GM23338 (cell line): ENCODE results near the gene RAC2.

Source experiments
- CREB1 ChIP-seq: fragments of 250-450 bp; sonication (Bioruptor Pico); IDR thresholded peaks from 2 replicates; pipeline ENCODE4 v1.5.0; 2020; ENCODE audit warnings: low read depth, mild to moderate bottlenecking, moderate library complexity
- EZH2 ChIP-seq: fragments of 200-600 bp; sonication (generic); IDR thresholded peaks from one replicate; pipeline ENCODE4 v1.8.0; 2017; ENCODE audit warnings: antibody characterized with exemption, mild to moderate bottlenecking, low read depth; ENCODE audit not compliant: unreplicated experiment
- EZH2phosphoT487 ChIP-seq: fragments of 200-600 bp; sonication (generic); IDR thresholded peaks from one replicate; pipeline ENCODE4 v1.8.1; 2018; ENCODE audit warnings: antibody characterized with exemption; ENCODE audit not compliant: unreplicated experiment
- JUNB ChIP-seq: IDR thresholded peaks from one replicate; pipeline ENCODE4 v1.6.1; 2016; ENCODE audit warnings: antibody characterized with exemption; ENCODE audit not compliant: unreplicated experiment
- NANOG ChIP-seq: IDR thresholded peaks from 2 replicates; pipeline ENCODE4 v1.6.1; 2016; ENCODE audit warnings: antibody characterized with exemption, borderline replicate concordance
- POLR2AphosphoS5 ChIP-seq: IDR thresholded peaks from 2 replicates; pipeline ENCODE4 v1.6.1; 2016; ENCODE audit warnings: antibody characterized with exemption, low read depth
- STAT1 ChIP-seq: IDR thresholded peaks from one replicate; pipeline ENCODE4 v1.6.1; 2016; ENCODE audit warnings: antibody characterized with exemption; ENCODE audit not compliant: unreplicated experiment
- TF ChIP-seq, protein P1 (sequence below), 2 experiments: fragments of 200-600 bp in 1 of 2; sonication (generic) in 1 of 2; conservative IDR thresholded peaks; 2 replicates each; pipeline versions ENCODE4 v1.5.1 to v1.6.1; 2016 to 2017; ENCODE audit warnings: antibody characterized with exemption in 2 of 2, low read depth in 2 of 2, mild to moderate bottlenecking in 2 of 2, moderate library complexity in 1 of 2
- TF ChIP-seq, protein P2 (sequence below): IDR thresholded peaks from 2 replicates; pipeline ENCODE4 v1.6.1; 2016; ENCODE audit warnings: antibody characterized with exemption
- TF ChIP-seq, protein P3 (sequence below): IDR thresholded peaks from one replicate; pipeline ENCODE4 v1.6.1; 2018; ENCODE audit warnings: antibody characterized with exemption; ENCODE audit not compliant: unreplicated experiment

DNA sequence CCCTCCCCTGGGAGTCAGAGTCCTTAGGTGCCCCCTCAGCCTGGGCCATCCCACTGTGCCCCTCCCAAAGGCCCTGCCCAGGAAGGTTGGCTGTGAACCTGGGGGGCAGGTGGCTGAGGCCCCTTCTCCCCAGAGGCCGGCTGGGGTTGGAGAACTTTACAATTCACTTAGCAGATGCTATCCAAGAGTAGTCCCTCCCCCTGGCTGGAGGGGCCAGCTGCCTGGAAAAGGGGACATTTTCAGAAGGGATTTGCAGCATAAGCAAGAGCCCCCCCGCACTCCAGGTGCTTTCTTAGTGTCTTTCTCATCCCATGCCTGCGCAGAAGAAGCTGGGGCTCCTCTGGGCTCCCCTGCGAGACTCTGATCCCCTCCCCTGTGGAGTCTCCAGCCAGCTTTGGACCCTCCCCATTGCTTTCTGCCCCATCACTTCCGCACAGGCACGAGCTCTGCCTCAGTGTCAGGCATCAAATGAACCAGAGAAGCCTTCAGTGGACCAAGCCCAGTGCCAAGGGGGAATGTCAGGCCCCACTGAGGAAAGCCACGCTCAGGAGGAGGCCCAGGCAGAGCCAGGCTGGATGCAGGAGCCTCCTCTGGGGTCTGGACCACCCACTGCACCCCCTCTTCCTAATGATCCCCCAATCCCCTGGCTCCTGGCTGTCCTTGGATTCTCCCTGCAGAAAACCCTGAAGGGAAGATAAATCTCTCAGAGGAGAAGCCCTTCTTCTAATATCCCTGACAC, 35.5 kb downstream of the RAC2 start:
- TF ChIP-seq, protein P1, sequence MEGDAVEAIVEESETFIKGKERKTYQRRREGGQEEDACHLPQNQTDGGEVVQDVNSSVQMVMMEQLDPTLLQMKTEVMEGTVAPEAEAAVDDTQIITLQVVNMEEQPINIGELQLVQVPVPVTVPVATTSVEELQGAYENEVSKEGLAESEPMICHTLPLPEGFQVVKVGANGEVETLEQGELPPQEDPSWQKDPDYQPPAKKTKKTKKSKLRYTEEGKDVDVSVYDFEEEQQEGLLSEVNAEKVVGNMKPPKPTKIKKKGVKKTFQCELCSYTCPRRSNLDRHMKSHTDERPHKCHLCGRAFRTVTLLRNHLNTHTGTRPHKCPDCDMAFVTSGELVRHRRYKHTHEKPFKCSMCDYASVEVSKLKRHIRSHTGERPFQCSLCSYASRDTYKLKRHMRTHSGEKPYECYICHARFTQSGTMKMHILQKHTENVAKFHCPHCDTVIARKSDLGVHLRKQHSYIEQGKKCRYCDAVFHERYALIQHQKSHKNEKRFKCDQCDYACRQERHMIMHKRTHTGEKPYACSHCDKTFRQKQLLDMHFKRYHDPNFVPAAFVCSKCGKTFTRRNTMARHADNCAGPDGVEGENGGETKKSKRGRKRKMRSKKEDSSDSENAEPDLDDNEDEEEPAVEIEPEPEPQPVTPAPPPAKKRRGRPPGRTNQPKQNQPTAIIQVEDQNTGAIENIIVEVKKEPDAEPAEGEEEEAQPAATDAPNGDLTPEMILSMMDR (conservative IDR thresholded peaks at IDR 0.05; ENCODE audit: low read depth in 2 of 2), result no peak
- TF ChIP-seq CREB1 (CRISPR knock-in tag) (no peak), EZH2 (no peak), POLR2AphosphoS5 (no peak), EZH2phosphoT487 (no peak), JUNB (no peak), STAT1 (no peak), NANOG (no peak)
- TF ChIP-seq, protein P2, sequence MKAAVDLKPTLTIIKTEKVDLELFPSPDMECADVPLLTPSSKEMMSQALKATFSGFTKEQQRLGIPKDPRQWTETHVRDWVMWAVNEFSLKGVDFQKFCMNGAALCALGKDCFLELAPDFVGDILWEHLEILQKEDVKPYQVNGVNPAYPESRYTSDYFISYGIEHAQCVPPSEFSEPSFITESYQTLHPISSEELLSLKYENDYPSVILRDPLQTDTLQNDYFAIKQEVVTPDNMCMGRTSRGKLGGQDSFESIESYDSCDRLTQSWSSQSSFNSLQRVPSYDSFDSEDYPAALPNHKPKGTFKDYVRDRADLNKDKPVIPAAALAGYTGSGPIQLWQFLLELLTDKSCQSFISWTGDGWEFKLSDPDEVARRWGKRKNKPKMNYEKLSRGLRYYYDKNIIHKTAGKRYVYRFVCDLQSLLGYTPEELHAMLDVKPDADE, result no peak
- TF ChIP-seq, protein P3, sequence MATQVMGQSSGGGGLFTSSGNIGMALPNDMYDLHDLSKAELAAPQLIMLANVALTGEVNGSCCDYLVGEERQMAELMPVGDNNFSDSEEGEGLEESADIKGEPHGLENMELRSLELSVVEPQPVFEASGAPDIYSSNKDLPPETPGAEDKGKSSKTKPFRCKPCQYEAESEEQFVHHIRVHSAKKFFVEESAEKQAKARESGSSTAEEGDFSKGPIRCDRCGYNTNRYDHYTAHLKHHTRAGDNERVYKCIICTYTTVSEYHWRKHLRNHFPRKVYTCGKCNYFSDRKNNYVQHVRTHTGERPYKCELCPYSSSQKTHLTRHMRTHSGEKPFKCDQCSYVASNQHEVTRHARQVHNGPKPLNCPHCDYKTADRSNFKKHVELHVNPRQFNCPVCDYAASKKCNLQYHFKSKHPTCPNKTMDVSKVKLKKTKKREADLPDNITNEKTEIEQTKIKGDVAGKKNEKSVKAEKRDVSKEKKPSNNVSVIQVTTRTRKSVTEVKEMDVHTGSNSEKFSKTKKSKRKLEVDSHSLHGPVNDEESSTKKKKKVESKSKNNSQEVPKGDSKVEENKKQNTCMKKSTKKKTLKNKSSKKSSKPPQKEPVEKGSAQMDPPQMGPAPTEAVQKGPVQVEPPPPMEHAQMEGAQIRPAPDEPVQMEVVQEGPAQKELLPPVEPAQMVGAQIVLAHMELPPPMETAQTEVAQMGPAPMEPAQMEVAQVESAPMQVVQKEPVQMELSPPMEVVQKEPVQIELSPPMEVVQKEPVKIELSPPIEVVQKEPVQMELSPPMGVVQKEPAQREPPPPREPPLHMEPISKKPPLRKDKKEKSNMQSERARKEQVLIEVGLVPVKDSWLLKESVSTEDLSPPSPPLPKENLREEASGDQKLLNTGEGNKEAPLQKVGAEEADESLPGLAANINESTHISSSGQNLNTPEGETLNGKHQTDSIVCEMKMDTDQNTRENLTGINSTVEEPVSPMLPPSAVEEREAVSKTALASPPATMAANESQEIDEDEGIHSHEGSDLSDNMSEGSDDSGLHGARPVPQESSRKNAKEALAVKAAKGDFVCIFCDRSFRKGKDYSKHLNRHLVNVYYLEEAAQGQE, result no peak
